Panc1 (cell line): ENCODE results near the gene TRAF3IP1. TPM values are rescaled to one million over a fixed set of nuclear protein-coding genes. Genes with fewer than 3 reads are reported as not detected.

ENCODE experiments used
- ATAC-seq: fragments of 200-7000 bp; cut with Tn5 transposase; 2 replicates; pipeline ENCODE4 v1.9.1; 2020; ENCODE audit warnings: mild to moderate bottlenecking, moderate library complexity
- Bru-seq: library from RNA; stranded (reverse); fragments of 400-500 nt; gene quantifications from one replicate; lab custom pipeline; 2021; lab: Mats Ljungman, UMichigan
- BruChase-seq, 2 experiments: library from RNA; stranded (reverse); fragments of 400-500 nt; gene quantifications; one replicate each; lab custom pipeline; 2021; lab: Mats Ljungman, UMichigan
- BruUV-seq: library from RNA; stranded (reverse); fragments of 400-500 nt; replicated peaks from 2 replicates; lab custom pipeline; 2021; lab: Mats Ljungman, UMichigan
- CTCF ChIA-PET: fragments of 300-600 bp; sonication (Branson Sonifier 250); formaldehyde crosslinking; loops from one replicate; lab custom pipeline; 2022; ENCODE audit warnings: antibody characterized with exemption; lab: Charles Lee
- POLR2A ChIA-PET: fragments of 300-600 bp; sonication (Branson Sonifier 250); formaldehyde crosslinking; loops from one replicate; lab custom pipeline; 2022; ENCODE audit warnings: antibody characterized with exemption; lab: Charles Lee
- DNase-seq: peaks from one replicate; pipeline ENCODE4 v3.0.0-alpha.2; 2010; ENCODE audit warnings: low read depth, low spot score
- H3K27ac ChIP-seq: 2 replicates; pipeline ENCODE4 v1.5.1; 2011; ENCODE audit warnings: mild to moderate bottlenecking, low read length, inconsistent platforms
- H3K27me3 ChIP-seq: fragments of 200-500 bp; sonication (Bioruptor generic); 2 replicates; pipeline ENCODE4 v1.6.0; 2014; ENCODE audit warnings: low read length, inconsistent platforms; ENCODE audit not compliant: control insufficient read depth, insufficient read depth
- H3K36me3 ChIP-seq: fragments of 200-500 bp; sonication (Bioruptor generic); 2 replicates; pipeline ENCODE4 v1.5.1; 2014; ENCODE audit warnings: inconsistent platforms, mild to moderate bottlenecking, low read length, moderate library complexity; ENCODE audit not compliant: control insufficient read depth, insufficient read depth
- H3K4me1 ChIP-seq: 2 replicates; pipeline ENCODE4 v1.5.1; 2011; ENCODE audit warnings: inconsistent platforms, mild to moderate bottlenecking, low read length, moderate library complexity; ENCODE audit not compliant: control insufficient read depth, insufficient read depth
- H3K4me3 ChIP-seq, 2 experiments: 2 replicates each; pipeline ENCODE4 v1.5.1; 2011 to 2012; ENCODE audit warnings: low read depth in 2 of 2, low read length in 2 of 2, mild to moderate bottlenecking in 2 of 2, inconsistent platforms in 1 of 2, moderate library complexity in 1 of 2
- H3K9me3 ChIP-seq: fragments of 200-500 bp; sonication (Bioruptor generic); 2 replicates; pipeline ENCODE4 v1.5.1; 2014; ENCODE audit warnings: low read depth, mild to moderate bottlenecking, inconsistent platforms, low read length, moderate library complexity; ENCODE audit not compliant: control insufficient read depth, insufficient read depth
- CTCF ChIP-seq: fragments of 450-650 bp; IDR thresholded peaks from 2 replicates; pipeline ENCODE4 v1.5.1; 2017; ENCODE audit warnings: mild to moderate bottlenecking
- POLR2AphosphoS5 ChIP-seq: IDR thresholded peaks from 2 replicates; pipeline ENCODE4 v1.6.1; 2012; ENCODE audit warnings: mild to moderate bottlenecking, low read depth, low read length, moderate library complexity
- REST ChIP-seq, 2 experiments: IDR thresholded peaks; 2 replicates each; pipeline ENCODE4 v1.6.1; 2011 to 2012; ENCODE audit warnings: low read depth in 2 of 2, control low read depth in 1 of 2, low read length in 1 of 2, mild to moderate bottlenecking in 1 of 2, moderate library complexity in 1 of 2; ENCODE audit not compliant: insufficient read depth in 1 of 2
- SIN3A ChIP-seq: IDR thresholded peaks from 2 replicates; pipeline ENCODE4 v1.6.1; 2012; ENCODE audit warnings: low read depth, mild to moderate bottlenecking, low read length, moderate library complexity, borderline replicate concordance; ENCODE audit not compliant: insufficient read depth
- TCF7L2 ChIP-seq: IDR thresholded peaks from 2 replicates; pipeline ENCODE4 v1.6.1; 2011; ENCODE audit warnings: mild to moderate bottlenecking, low read depth, low read length, inconsistent platforms
- in situ Hi-C: cut with HindIII; loops from 2 replicates; pipeline ENCODE4 v1.10.0; 2016; ENCODE audit warnings: low sequenced_read_pairs, low pct_unique_long_range_greater_than_20kb
- intact Hi-C: fragments of 100-400 bp; cut with micrococcal nuclease; formaldehyde crosslinking; loops from one replicate; pipeline ENCODE4 v1.10.0; 2022; ENCODE audit not compliant: unreplicated experiment
- long read RNA-seq: library from polyadenylated mRNA; unstranded; transcript quantifications from one replicate; pipeline ENCODE4 v2.0.0, GENCODE V29; 2021; ENCODE audit not compliant: unreplicated experiment
- polyA plus RNA-seq: library from polyadenylated mRNA; unstranded; fragments of >200 nt; gene quantifications from one replicate; pipeline ENCODE4 v1.2.1, GENCODE V29; 2012; ENCODE audit warnings: missing spikeins; ENCODE audit not compliant: insufficient read length
- total RNA-seq: library from RNA; stranded (reverse); gene quantifications from one replicate; pipeline ENCODE4 v1.2.1, GENCODE V29; 2021; ENCODE audit not compliant: unreplicated experiment

TRAF3IP1 gene
- 23.4 TPM for total RNA-seq
- 27.9 TPM for polyA plus RNA-seq
- Bru-seq, nascent RNA, result percentile 70 among the genes with signal in this experiment
- percentile 77 among the genes with signal in this experiment for BruChase-seq, experiment 1, labeled RNA remaining after a 2-hour chase
- BruChase-seq, experiment 2, labeled RNA remaining after a 6-hour chase, result percentile 76 among the genes with signal in this experiment
- long read RNA-seq, partial matches to known transcripts, result 14 of 76 reads
- long read RNA-seq, other reads (novel, unspliced or antisense), result 62 of 76 reads

GRCh38 chr2:238320246-238320647, at the start of gene TRAF3IP1:
TSS of gene TRAF3IP1 (plus strand) at chr2:238320518. CDS start at chr2:238320663, 145 bp downstream.
- Histone ChIP-seq H3K4me1 (peaks cover 9% of the 10 kb centered on the region; the same call in 1 of the 2 replicates), H3K36me3 (no peaks in the 10 kb centered on the region), H3K27ac (peak within 1 kb of the TSS; percentile 73), H3K27me3 (no peaks in the 10 kb centered on the region), H3K4me3 (peak within 1 kb of the TSS; percentile 62 to 64), H3K9me3 (no peaks in the 10 kb centered on the region)
- ATAC-seq, result peak; percentile 98
- intact Hi-C loops (no loop called here), in situ Hi-C loops (no loop called here)
- no peak for TF ChIP-seq REST (IDR thresholded peaks at IDR 0.05; ENCODE audit: insufficient read depth in 1 of 2, low read depth in 2 of 2, low read length in 1 of 2)
- TF ChIP-seq POLR2AphosphoS5, result no peak
- TF ChIP-seq CTCF, result no peak
- TF ChIP-seq TCF7L2, result no peak
- TF ChIP-seq SIN3A, result peak; percentile 95; the same call in 1 of the 2 replicates
- no TSS peak for BruUV-seq
- ChIA-PET CTCF (no interaction called here), POLR2A (no interaction called here)
- peak; percentile 42 for DNase-seq

- no TSS peak for BruUV-seq
- no peaks in the 10 kb centered on the region for H3K36me3 ChIP-seq
- CTCF ChIA-PET, result no interaction called here
These were observed 49.7 kb upstream of the TRAF3IP1 start for GRCh38 chr2:238270606-238271005.

More at GRCh38 chr2:238270606-238271005, 49.7 kb upstream of the TRAF3IP1 start:
- H3K9me3 ChIP-seq, result no peaks in the 10 kb centered on the region
- no peaks in the 10 kb centered on the region for H3K27me3 ChIP-seq
- ATAC-seq (no peak), DNase-seq (no peak)
- H3K27ac ChIP-seq, result no peak overlapping the region
- POLR2A ChIA-PET, result no interaction called here
- TF ChIP-seq REST (IDR thresholded peaks at IDR 0.05; ENCODE audit: insufficient read depth in 1 of 2, low read depth in 2 of 2, low read length in 1 of 2) (no peak), SIN3A (no peak)
- H3K4me3 ChIP-seq, result no peak overlapping the region
- intact Hi-C loops, result no loop called here
- no peaks in the 10 kb centered on the region for H3K4me1 ChIP-seq
- in situ Hi-C loops, result no loop called here
